GM12878 (cell line): ENCODE measurements around the gene GANAB. TPM values are rescaled to one million over a fixed set of nuclear protein-coding genes. Genes with fewer than 3 reads are reported as not detected.

Experiments used
- CHD2 ChIP-seq: IDR thresholded peaks from 2 replicates; pipeline ENCODE4 v1.6.1; 2011; ENCODE audit warnings: low read depth, low read length, improper control_type of control experiment, borderline replicate concordance
- EED ChIP-seq: sonication (generic); IDR thresholded peaks from 2 replicates; pipeline ENCODE4 v1.6.1; 2016; ENCODE audit warnings: antibody characterized with exemption, low read depth
- EGR1 ChIP-seq, 2 experiments: IDR thresholded peaks; 1 replicate in 1 of 2; 2 replicates in 1 of 2; pipeline ENCODE4 v1.6.1; 2011 to 2012; ENCODE audit warnings: low read depth in 2 of 2, low read length in 2 of 2, borderline replicate concordance in 1 of 2, mild to moderate bottlenecking in 1 of 2, moderate library complexity in 1 of 2
- MYC ChIP-seq: IDR thresholded peaks from 2 replicates; pipeline ENCODE4 v1.6.1; 2011; ENCODE audit warnings: mild to moderate bottlenecking, low read length, moderate library complexity, inconsistent platforms; ENCODE audit not compliant: insufficient read depth, insufficient replicate concordance, insufficient read length, severe bottlenecking
- NR2F1 ChIP-seq: fragments of 450-650 bp; conservative IDR thresholded peaks from 2 replicates; pipeline ENCODE4 v1.6.1; 2017; ENCODE audit warnings: mild to moderate bottlenecking
- RCOR1 ChIP-seq: conservative IDR thresholded peaks from 2 replicates; pipeline ENCODE4 v1.6.1; 2012; ENCODE audit warnings: low read depth, low read length, improper control_type of control experiment
- SMAD1 ChIP-seq: fragments of 450-650 bp; IDR thresholded peaks from 2 replicates; pipeline ENCODE4 v1.6.1; 2018; ENCODE audit warnings: mild to moderate bottlenecking, low read depth; ENCODE audit not compliant: partially characterized antibody
- SMC3 ChIP-seq: IDR thresholded peaks from 2 replicates; pipeline ENCODE4 v1.6.1; 2011; ENCODE audit warnings: low read length, improper control_type of control experiment, borderline replicate concordance
- TAF1 ChIP-seq: IDR thresholded peaks from 2 replicates; pipeline ENCODE4 v1.6.1; 2011; ENCODE audit warnings: mild to moderate bottlenecking, low read depth, low read length, borderline replicate concordance
- ZNF274 ChIP-seq: IDR thresholded peaks from one replicate; pipeline ENCODE4 v1.8.0; 2011; ENCODE audit not compliant: insufficient read length, insufficient read depth
- polyA plus RNA-seq, 11 experiments: library from polyadenylated mRNA; depleted of rRNA in 4 of 11; unstranded in 6 of 11; stranded (reverse) in 5 of 11; fragments of >200 nt; fragmentation: Nextera tagmentation in 4 of 11; fragmentation: Illumina TruSeq in 1 of 11; extraction: Ambion mirVana in 4 of 11; extraction: Trizol in 1 of 11; gene quantifications; 1 replicate in 1 of 11; 2 replicates in 10 of 11; pipeline versions ENCODE4 v1.2.1 to v1.2.3, GENCODE V29; 2011 to 2016; ENCODE audit warnings: inconsistent platforms in 2 of 11, missing spikeins in 2 of 11, low read depth in 1 of 11
- total RNA-seq, 4 experiments: library from RNA; depleted of rRNA in 3 of 4; stranded (reverse); fragments of >200 nt in 3 of 4; fragmentation: Illumina TruSeq in 1 of 4; extraction: Trizol in 1 of 4; gene quantifications; 2 replicates each; pipeline versions ENCODE4 v1.2.1 to v1.2.3, GENCODE V29; 2013 to 2021
- TF ChIP-seq, protein P1 (sequence below): IDR thresholded peaks from 2 replicates; pipeline ENCODE4 v1.6.1; 2012; ENCODE audit warnings: improper control_type of control experiment, low read depth, low read length; ENCODE audit not compliant: insufficient replicate concordance
- TF ChIP-seq, protein P2 (sequence below): IDR thresholded peaks from 2 replicates; pipeline ENCODE4 v1.6.1; 2011; ENCODE audit warnings: low read depth, low read length, improper control_type of control experiment, borderline replicate concordance
- TF ChIP-seq, protein P3 (sequence below): fragments of 150-350 bp; IDR thresholded peaks from 2 replicates; pipeline ENCODE4 v1.6.1; 2016; ENCODE audit warnings: low read depth, low read length
- TF ChIP-seq, protein P4 (sequence below): fragments of 450-650 bp; IDR thresholded peaks from 2 replicates; pipeline ENCODE4 v1.6.1; 2018; ENCODE audit warnings: borderline replicate concordance, mild to moderate bottlenecking; ENCODE audit not compliant: partially characterized antibody

The GANAB gene
- total and polyA plus RNA-seq, 10 of the 15 experiments (the other 5 are each of a cell fraction or from before 2014, with no cell fraction given) = 4.5 to 175 (median 102) TPM

DNA sequence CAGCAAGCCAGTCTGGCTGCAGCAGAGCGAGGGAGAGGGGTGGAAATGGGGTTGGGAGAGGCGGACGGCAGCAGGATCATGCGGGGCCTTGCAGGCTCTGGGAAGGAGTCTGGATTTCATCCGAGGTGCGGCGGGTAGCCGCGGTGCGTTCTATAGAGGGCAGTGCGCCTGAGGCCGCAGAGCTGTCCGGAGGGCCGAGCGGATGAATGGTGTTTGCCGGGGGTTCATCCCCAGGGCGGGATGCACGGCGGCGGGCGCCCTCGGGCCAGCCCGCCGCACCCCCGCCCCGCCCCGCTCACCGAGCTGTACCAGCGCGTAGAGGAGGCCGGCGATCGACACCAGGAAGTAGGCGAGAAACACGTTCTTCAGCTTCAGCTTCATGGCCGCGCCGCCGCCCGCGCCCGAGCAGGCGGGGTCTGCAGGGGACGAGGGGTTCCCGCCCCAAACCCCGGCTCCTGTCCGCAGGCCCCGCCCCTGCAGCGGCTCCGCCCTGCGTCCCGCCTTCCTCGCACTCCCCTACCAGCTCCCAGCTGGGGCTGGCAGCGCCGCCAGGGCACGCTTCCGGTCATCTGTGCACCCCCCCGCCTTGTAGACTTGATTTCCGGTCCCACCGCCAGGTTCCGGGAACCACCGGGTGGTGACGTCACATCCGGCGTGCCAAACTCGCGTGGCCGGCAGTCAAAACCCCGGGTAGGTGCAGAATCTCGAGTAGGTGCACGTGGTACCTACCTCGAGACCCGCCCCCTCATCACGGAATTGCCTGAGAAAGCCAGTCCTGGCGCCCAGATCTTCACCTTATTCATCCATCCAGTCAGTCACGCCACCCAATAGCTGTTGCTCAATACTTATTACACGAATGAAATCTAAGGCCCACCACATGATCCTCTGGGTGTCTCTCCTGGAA is 24.6 kb downstream of the GANAB start, which contains the start of gene B3GAT3 (continued):
- TF ChIP-seq, protein P1, sequence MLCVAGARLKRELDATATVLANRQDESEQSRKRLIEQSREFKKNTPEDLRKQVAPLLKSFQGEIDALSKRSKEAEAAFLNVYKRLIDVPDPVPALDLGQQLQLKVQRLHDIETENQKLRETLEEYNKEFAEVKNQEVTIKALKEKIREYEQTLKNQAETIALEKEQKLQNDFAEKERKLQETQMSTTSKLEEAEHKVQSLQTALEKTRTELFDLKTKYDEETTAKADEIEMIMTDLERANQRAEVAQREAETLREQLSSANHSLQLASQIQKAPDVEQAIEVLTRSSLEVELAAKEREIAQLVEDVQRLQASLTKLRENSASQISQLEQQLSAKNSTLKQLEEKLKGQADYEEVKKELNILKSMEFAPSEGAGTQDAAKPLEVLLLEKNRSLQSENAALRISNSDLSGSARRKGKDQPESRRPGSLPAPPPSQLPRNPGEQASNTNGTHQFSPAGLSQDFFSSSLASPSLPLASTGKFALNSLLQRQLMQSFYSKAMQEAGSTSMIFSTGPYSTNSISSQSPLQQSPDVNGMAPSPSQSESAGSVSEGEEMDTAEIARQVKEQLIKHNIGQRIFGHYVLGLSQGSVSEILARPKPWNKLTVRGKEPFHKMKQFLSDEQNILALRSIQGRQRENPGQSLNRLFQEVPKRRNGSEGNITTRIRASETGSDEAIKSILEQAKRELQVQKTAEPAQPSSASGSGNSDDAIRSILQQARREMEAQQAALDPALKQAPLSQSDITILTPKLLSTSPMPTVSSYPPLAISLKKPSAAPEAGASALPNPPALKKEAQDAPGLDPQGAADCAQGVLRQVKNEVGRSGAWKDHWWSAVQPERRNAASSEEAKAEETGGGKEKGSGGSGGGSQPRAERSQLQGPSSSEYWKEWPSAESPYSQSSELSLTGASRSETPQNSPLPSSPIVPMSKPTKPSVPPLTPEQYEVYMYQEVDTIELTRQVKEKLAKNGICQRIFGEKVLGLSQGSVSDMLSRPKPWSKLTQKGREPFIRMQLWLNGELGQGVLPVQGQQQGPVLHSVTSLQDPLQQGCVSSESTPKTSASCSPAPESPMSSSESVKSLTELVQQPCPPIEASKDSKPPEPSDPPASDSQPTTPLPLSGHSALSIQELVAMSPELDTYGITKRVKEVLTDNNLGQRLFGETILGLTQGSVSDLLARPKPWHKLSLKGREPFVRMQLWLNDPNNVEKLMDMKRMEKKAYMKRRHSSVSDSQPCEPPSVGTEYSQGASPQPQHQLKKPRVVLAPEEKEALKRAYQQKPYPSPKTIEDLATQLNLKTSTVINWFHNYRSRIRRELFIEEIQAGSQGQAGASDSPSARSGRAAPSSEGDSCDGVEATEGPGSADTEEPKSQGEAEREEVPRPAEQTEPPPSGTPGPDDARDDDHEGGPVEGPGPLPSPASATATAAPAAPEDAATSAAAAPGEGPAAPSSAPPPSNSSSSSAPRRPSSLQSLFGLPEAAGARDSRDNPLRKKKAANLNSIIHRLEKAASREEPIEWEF = no peak
- TF ChIP-seq SMAD1 (no peak), SMC3 (no peak), EGR1 (IDR thresholded peaks at IDR 0.05; ENCODE audit: borderline replicate concordance in 1 of 2, low read depth in 2 of 2, low read length in 2 of 2) (peak; percentile 43 to 59), CHD2 (peak; percentile 93), MYC (peak; percentile 44), RCOR1 (no peak), EED (peak; percentile 59; the same call in 1 of the 2 replicates), TAF1 (peak; percentile 52; the same call in 1 of the 2 replicates), ZNF274 (no peak), NR2F1 (0 out of 2 replicates have a peak, but pooled peaks have one; percentile 24)
- TF ChIP-seq, protein P2, sequence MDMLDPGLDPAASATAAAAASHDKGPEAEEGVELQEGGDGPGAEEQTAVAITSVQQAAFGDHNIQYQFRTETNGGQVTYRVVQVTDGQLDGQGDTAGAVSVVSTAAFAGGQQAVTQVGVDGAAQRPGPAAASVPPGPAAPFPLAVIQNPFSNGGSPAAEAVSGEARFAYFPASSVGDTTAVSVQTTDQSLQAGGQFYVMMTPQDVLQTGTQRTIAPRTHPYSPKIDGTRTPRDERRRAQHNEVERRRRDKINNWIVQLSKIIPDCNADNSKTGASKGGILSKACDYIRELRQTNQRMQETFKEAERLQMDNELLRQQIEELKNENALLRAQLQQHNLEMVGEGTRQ = peak; percentile 51
- TF ChIP-seq, protein P3, sequence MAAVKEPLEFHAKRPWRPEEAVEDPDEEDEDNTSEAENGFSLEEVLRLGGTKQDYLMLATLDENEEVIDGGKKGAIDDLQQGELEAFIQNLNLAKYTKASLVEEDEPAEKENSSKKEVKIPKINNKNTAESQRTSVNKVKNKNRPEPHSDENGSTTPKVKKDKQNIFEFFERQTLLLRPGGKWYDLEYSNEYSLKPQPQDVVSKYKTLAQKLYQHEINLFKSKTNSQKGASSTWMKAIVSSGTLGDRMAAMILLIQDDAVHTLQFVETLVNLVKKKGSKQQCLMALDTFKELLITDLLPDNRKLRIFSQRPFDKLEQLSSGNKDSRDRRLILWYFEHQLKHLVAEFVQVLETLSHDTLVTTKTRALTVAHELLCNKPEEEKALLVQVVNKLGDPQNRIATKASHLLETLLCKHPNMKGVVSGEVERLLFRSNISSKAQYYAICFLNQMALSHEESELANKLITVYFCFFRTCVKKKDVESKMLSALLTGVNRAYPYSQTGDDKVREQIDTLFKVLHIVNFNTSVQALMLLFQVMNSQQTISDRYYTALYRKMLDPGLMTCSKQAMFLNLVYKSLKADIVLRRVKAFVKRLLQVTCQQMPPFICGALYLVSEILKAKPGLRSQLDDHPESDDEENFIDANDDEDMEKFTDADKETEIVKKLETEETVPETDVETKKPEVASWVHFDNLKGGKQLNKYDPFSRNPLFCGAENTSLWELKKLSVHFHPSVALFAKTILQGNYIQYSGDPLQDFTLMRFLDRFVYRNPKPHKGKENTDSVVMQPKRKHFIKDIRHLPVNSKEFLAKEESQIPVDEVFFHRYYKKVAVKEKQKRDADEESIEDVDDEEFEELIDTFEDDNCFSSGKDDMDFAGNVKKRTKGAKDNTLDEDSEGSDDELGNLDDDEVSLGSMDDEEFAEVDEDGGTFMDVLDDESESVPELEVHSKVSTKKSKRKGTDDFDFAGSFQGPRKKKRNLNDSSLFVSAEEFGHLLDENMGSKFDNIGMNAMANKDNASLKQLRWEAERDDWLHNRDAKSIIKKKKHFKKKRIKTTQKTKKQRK = no peak
- TF ChIP-seq, protein P4, sequence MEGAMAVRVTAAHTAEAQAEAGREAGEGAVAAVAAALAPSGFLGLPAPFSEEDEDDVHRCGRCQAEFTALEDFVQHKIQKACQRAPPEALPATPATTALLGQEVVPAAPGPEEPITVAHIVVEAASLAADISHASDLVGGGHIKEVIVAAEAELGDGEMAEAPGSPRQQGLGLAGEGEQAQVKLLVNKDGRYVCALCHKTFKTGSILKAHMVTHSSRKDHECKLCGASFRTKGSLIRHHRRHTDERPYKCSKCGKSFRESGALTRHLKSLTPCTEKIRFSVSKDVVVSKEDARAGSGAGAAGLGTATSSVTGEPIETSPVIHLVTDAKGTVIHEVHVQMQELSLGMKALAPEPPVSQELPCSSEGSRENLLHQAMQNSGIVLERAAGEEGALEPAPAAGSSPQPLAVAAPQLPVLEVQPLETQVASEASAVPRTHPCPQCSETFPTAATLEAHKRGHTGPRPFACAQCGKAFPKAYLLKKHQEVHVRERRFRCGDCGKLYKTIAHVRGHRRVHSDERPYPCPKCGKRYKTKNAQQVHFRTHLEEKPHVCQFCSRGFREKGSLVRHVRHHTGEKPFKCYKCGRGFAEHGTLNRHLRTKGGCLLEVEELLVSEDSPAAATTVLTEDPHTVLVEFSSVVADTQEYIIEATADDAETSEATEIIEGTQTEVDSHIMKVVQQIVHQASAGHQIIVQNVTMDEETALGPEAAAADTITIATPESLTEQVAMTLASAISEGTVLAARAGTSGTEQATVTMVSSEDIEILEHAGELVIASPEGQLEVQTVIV = peak; percentile 80
